ENCODE data around the gene GIGYF2.
A peak's percentile ranks its signal among the peaks of the same experiment; 100 is the strongest.
"Not testable (repeated sequence)": the region's sequence is repeated elsewhere in the genome, so short reads cannot be mapped to it uniquely, and the experiment has no call there.

GIGYF2 gene

DNA sequence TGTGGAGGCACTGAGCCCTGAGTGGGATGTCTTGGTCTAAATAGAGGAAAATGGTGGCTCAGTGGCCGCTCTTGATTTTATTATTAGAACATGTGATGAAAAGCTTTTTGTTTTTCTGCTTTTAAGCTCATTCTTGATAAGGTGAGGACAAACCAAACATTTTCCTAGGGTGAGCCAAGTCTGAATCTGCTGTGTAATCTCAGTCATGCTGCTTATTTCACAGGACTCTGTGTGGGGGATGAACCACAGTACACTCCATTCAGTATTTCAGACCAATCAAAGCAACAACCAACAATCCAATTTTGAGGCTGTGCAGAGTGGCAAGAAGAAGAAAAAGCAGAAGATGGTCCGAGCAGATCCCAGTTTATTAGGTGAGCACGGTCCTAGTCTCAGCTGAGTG, 152.9 kb downstream of the GIGYF2 start:
- Histone ChIP-seq H3K27me3 (replicated peaks) (no peaks in the 10 kb centered on the region), H3K4me3 (ENCODE audit: low read depth, low read length) (no peak overlapping the region), H3K36me3 (replicated peaks) (peaks cover 51% of the 10 kb centered on the region), H3K27ac (no peak overlapping the region)
- TF ChIP-seq, protein P1, sequence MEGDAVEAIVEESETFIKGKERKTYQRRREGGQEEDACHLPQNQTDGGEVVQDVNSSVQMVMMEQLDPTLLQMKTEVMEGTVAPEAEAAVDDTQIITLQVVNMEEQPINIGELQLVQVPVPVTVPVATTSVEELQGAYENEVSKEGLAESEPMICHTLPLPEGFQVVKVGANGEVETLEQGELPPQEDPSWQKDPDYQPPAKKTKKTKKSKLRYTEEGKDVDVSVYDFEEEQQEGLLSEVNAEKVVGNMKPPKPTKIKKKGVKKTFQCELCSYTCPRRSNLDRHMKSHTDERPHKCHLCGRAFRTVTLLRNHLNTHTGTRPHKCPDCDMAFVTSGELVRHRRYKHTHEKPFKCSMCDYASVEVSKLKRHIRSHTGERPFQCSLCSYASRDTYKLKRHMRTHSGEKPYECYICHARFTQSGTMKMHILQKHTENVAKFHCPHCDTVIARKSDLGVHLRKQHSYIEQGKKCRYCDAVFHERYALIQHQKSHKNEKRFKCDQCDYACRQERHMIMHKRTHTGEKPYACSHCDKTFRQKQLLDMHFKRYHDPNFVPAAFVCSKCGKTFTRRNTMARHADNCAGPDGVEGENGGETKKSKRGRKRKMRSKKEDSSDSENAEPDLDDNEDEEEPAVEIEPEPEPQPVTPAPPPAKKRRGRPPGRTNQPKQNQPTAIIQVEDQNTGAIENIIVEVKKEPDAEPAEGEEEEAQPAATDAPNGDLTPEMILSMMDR (IDR thresholded peaks at IDR 0.05; ENCODE audit: low read depth, low read length, missing control alignments): no peak
- no peak for DNase-seq
- in situ Hi-C loops (cut with HindIII; ENCODE audit: low pct_ligation_motif_present, low sequenced_read_pairs): no loop called here

DNA sequence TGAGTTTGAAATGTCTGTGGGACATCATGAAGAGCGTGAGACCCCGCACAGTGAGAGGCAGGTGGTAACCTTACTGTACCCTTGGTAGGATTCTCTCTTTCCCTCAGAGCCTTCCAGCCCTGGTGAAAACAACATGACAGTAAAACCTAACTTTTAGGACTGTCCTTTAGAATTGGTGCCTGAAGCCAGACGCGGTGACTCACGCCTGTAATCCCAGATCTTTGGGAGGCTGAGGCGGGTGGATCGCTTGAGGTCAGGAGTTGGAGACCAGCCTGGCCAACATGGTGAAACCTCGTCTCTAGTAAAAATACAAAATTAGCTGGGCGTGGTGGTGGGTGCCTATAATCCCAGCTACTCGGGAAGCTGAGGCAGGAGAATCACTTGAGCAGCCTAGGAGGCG, 154.9 kb downstream of the GIGYF2 start:
- H3K27ac ChIP-seq; in situ Hi-C loops (cut with HindIII; ENCODE audit: low pct_ligation_motif_present, low sequenced_read_pairs); H3K4me3 ChIP-seq (ENCODE audit: low read depth, low read length); DNase-seq; H3K27me3 ChIP-seq (replicated peaks): not testable (repeated sequence)
- H3K36me3 ChIP-seq (replicated peaks): peaks cover 43% of the 10 kb centered on the region

DNA sequence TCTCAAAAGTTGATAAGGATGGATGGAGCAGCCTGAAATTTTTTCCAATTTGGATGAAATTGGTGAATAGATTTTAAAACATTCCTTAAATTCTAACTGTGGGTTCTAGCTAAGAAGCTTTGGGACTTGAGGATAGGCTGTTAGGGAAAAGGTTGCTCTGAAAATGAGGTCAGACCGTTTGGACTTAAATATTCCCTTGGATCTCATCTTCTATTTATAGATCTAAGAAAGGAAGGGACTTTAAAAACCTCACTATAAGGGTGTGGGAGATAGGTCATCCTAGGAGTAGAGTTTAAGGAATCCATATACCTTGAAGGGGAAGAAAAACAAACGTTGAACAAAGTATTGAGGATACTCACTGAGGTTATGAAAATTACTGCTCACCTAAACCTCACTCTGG, 155.5 kb downstream of the GIGYF2 start:
- H3K36me3 ChIP-seq (replicated peaks): peaks cover 43% of the 10 kb centered on the region
- DNase-seq: no peak
- H3K27me3 ChIP-seq (replicated peaks): no peaks in the 10 kb centered on the region
- in situ Hi-C loops (cut with HindIII; ENCODE audit: low pct_ligation_motif_present, low sequenced_read_pairs): no loop called here
- H3K27ac ChIP-seq: no peak overlapping the region
- no peak overlapping the region for H3K4me3 ChIP-seq (ENCODE audit: low read depth, low read length)
- TF ChIP-seq, protein P1 (IDR thresholded peaks at IDR 0.05; ENCODE audit: low read depth, low read length, missing control alignments): no peak

DNA sequence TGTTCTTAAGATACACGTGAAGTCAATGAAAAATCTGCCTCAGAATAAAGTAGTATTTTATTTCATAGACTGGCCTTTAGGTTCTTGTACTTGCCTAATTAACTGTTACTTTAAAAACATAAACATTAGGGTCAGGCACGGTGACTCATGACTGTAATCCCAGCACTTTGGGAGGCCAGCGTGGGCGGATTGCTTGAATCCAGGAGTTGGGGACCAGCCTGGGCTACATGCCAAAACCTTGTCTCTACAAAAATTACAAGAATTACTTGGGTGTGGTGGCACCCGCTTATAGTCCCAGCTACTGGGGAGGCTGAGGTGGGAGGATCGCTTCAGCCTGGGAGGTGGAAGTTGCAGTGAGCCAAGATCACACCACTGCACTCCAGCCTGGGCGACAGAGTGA, 157.0 kb downstream of the GIGYF2 start:
- H3K4me3 ChIP-seq (ENCODE audit: low read depth, low read length): no peak overlapping the region
- H3K27me3 ChIP-seq (replicated peaks): no peaks in the 10 kb centered on the region
- TF ChIP-seq, protein P1 (IDR thresholded peaks at IDR 0.05; ENCODE audit: low read depth, low read length, missing control alignments): no peak
- H3K36me3 ChIP-seq (replicated peaks): peaks cover 40% of the 10 kb centered on the region
- peak; percentile 88 for DNase-seq
- peak overlapping the region; percentile 39 for H3K27ac ChIP-seq
- in situ Hi-C loops (cut with HindIII; ENCODE audit: low pct_ligation_motif_present, low sequenced_read_pairs): no loop called here

DNA sequence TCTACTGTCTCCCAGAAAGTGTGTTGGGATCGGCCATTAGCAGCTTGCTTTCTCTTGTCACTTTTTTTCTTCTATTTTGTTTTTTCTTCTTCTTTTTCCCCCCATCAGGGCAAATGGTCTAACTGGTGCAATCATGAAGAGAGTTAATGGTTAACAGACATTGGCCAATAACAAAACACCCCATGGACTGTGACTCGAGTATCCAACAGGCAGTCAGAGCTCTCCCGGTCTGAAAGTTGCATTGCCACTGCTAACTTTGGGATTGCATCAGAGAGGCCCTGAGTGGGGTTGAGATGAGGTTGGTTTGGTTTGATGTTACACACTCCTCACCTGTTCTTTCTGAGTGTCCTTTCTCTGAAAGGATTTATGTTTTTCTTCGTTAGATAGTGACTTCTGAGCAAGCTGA, 160.0 kb downstream of the GIGYF2 start:
- in situ Hi-C loops (cut with HindIII; ENCODE audit: low pct_ligation_motif_present, low sequenced_read_pairs): no loop called here
- Histone ChIP-seq H3K36me3 (replicated peaks) (peaks cover 28% of the 10 kb centered on the region), H3K27me3 (replicated peaks) (no peaks in the 10 kb centered on the region), H3K27ac (no peak overlapping the region), H3K4me3 (ENCODE audit: low read depth, low read length) (no peak overlapping the region)
- no peak for DNase-seq
- TF ChIP-seq, protein P1 (IDR thresholded peaks at IDR 0.05; ENCODE audit: low read depth, low read length, missing control alignments): no peak

DNA sequence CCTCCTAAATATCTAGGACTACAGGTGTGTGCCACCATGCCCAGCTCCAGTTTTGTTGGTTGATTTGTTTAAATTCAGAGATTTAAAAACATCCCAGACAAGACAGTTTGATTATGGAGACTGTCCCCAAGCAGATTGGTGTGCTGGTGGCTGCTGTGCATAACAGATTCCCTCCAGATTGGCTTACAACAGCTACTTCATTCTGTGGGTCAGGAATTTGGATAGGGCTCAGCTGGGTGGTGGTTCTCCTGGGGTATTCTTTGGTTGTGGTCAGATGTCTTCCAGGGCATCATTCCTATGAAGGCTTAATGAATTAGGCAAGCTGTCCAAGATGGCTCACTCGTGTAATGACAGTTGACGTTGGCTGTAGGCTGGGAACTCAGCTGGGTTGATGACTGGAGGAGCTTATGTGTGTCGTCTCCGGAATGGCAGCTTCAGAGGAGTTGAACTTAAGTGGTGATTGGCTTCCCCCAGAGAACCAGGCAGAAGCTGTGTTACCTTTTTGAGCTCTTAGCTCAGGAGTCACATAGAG, 162.3 kb downstream of the GIGYF2 start:
- Histone ChIP-seq H3K27me3 (replicated peaks) (no peaks in the 10 kb centered on the region), H3K36me3 (replicated peaks) (peaks cover 25% of the 10 kb centered on the region), H3K4me3 (ENCODE audit: low read depth, low read length) (no peak overlapping the region), H3K27ac (no peak overlapping the region)
- no peak for DNase-seq
- TF ChIP-seq, protein P1 (IDR thresholded peaks at IDR 0.05; ENCODE audit: low read depth, low read length, missing control alignments): no peak
- in situ Hi-C loops (cut with HindIII; ENCODE audit: low pct_ligation_motif_present, low sequenced_read_pairs): no loop called here

Data from brain microvascular endothelial cell (primary cell).